DMS153 treated with DMSO at 0.1 percent for 48 hours (cell line): Measurements from ENCODE around the gene CTSA.

Source experiments
- DNase-seq: peaks from one replicate; lab custom pipeline; 2025; ENCODE audit not compliant: unreplicated experiment; lab: John Stamatoyannopoulos, UW

CTSA gene

DNA sequence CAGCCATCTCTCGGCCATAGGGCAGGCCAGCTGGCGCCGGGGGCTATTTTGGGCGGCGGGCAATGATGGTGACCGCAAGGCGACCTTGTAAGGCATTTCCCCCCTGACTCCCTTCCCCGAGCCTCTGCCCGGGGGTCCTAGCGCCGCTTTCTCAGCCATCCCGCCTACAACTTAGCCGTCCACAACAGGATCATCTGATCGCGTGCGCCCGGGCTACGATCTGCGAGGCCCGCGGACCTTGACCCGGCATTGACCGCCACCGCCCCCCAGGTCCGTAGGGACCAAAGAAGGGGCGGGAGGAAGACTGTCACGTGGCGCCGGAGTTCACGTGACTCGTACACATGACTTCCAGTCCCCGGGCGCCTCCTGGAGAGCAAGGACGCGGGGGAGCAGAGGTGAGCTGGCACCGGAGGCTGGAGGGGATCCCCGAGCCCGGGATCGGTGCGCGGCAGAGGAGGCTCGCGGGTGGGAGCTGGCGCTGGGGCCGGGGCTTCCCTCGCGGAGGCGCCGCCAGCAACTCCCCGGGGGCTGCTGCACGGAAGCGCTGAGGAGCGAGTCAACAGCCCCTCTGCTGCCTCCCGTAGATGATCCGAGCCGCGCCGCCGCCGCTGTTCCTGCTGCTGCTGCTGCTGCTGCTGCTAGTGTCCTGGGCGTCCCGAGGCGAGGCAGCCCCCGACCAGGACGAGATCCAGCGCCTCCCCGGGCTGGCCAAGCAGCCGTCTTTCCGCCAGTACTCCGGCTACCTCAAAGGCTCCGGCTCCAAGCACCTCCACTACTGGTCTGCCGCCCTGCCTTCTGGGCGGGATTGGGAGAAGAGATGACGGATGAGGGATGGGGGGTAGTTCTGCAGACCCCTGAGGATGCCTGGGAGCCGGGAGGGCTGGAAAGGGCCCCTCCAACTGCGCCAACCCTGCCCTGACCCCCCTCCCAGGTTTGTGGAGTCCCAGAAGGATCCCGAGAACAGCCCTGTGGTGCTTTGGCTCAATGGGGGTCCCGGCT lies at the start of gene CTSA, which contains the start of gene NEURL2:
TSS of gene CTSA (plus strand) at position 351 of the 999 bp plus-strand sequence. CDS start at position 585, 234 bp downstream.
TSS of gene NEURL2 (minus strand) at position 224 of the 999 bp plus-strand sequence. CDS start at position 7, 217 bp downstream.
- DNase-seq, result peak; percentile 72

DNA sequence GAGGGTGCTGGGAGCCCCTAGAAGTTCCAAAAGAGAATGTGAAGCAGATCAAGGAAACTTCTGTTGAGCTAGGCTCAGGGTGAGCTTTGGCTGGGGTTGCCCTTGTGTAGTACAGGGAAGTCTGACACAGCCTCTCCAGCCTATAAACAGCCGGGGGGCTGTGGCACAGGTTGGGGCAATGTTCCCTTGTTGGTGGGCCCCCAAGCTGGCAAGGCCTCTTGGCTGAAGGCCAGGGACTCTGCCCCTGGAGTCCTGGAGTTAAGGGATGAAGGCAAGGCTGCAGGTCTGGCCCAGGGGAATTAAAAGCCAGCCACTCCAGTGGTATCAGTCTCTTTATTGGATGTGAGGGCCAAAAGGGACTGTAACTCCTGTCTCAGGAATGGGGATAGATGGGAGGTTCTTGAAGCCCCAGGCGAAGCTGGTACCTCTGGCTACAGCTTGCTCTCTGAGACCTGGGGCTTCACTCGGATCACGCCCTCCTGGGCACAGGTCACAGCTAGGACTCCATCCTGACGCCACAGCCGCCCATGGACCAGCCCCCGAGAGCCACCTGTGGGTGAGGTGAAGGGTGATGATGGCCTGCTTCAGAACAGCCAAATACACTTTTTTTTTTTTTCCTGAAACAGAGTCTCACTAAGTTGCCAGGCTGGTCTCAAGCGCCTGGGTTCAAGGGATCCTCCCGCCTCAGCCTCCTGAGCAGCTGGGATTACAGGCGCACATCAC lies 49.6 kb upstream of the CTSA start:
- DNase-seq, result no peak

DNA sequence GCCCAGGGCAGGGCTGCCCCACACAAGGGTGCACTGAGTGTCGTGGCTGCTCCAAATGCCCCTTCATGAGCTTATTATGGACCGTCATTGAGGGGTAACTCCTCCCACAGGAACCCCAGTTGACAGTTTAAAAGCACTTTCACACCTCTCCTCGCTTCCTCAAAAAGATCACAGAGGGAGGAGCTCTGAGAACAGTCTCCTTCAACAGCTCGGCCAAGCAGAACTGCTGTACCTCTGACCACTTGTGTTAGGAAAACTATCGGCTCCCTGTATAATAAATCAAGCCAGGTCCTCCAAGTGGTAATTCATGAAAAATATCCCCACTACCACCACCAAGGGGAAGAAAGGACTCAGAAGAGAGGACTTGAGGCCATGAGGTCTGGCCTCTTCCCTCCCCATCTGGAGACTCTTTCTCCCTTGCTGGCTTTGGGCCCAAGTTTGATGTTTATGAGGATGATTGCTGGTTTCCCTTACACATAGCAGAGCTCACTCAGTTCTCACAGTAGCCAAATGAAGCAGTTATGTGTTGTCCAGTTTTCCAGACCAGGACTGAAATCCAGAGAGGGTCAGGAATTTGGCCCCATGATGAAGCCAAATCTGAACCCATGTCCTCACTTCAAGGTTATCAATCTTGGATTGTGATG lies 48.8 kb upstream of the CTSA start:
- DNase-seq, result no peak

DNA sequence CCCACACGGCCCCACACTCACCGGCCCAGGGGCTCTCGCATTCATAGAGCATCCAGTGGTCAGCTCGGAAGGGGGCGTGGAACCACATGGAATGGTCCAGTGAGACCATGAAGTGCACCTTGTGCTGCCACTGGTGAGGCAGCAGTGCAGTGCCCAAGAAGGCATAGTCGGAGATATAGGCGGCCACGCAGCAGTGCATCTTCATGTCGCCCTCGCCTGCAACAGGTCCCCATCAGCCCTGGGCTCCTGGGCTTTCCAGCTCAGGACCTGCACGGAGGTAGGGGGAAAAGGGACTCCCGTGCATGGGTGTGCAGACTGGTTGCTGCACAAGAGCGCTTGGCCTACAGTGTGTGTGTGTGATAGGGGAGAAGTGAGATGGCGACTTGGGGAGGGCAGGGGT lies 47.6 kb upstream of the CTSA start:
- no peak for DNase-seq

DNA sequence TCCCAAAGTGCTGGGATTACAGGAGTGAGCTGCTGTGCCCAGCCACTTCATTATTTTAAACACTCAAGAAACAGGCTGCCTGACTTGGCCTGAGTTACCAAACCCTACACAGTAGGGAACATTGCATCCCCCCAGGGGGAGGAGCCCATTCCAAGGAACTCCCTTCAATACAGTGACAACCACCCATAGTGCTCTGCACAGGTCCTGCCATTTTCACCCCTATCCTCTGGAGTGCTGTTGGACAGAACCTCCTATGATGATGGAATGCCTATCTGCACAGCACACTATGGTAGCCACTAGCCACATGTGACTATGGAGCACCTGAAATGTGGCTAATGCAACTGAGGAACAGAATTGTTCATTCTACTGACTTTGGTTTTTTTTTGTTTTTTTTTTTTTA lies 45.7 kb upstream of the CTSA start:
- no peak for DNase-seq

DNA sequence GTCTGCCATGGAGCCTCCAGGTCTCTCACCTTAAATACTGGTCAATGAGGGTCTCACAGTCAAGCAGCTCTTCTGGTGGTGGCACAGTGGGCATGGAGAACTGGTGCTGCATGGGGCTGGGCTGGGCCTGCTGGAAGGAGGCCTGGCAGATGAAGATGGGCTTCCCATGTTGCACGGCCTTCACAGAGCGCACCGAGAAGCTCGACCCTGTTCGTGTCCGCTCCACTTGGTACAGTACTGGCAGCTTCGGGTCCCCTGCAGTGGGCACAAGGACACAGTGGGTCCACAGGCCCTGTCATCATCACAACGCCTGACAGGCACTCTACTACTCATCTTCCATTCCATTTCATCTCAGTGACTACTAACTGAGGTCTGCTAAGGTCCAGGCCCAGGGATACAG lies 42.7 kb upstream of the CTSA start:
- no peak for DNase-seq

DNA sequence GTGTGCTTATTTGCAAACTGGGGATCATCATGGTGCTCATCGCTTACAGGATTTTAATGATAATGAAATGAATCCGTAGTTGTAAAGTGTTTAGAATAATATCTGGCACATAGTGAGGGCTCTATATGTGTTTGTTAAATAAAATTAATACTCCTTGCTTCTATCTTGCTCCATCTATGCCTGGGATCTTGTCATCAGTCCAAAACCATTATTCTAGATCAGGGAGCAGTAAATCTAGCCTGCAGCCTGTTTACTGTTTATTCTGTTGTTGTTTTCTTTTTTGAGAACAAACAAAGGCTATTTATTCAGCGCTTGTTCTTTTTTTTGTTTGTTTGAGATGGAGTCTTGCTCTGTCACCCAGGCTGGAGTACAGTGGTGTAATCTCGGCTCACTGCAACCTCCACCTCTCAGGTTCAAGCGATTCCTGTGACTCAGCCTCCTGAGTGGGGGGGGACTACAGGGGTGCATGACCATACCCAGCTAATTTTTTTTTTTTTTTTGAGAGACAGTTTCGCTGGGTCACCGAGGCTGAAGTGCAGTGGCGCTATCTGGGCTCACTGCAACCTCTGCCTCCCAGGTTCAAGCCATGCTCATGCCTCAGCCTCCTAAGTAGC lies 42.1 kb upstream of the CTSA start:
- DNase-seq, result no peak

DNA sequence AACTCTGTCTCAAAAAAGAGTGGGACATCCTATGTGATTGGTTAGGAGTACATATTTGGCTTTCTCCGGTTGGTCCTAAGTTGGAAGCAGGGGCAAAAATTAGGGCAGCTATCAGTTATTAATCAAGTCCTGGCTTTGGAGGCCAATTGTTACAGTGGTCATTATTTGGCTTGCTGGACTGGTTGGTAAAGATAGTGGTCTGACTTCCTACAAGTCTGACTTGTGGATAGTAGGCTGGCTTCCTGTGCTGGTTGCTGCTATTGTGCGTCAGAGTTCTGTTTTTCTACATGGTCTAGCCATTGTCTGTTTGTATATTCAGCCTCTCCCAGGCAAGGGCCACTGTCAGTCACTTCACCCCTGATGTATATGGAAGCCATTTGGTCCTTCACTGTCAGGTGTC lies 40.9 kb upstream of the CTSA start:
- no peak for DNase-seq

DNA sequence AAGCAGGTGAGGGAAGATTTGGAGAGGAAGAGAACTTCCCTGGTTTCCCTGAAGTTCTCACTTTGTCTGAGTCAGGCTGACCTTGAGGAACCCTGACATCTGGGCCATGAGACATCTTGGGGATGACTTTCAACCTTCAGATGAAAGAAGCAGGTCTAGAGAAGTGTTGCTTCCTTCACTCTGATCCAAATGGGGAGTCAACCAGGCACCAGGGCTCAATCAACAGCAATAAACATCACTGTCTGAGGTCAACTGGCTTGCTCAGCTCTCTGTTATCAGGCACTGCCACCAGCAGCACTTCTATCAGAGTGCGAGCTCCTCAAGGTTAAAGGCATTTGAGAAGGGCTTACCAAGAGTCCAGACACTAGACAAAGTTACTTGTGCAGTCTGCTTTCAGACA lies 40.2 kb upstream of the CTSA start:
- DNase-seq, result no peak

DNA sequence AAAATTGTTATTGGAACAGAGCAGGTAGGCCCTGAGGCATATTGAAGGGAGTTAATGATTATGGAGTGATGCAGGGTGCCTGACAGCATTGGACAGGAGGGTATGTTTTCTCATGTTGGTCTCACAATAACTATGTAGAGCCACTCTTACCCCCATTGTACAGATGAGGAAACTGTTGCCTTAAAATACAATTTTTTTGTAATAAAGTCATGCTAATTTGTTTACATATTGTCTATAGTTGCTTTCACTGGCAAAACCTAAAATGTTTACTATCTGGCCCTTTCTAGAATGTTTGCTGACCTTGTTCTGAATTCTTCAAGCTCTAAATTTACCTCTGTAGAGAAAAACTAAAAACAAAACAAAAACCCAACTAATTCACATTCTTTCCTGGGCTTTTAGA lies 39.6 kb upstream of the CTSA start:
- DNase-seq, result no peak

DNA sequence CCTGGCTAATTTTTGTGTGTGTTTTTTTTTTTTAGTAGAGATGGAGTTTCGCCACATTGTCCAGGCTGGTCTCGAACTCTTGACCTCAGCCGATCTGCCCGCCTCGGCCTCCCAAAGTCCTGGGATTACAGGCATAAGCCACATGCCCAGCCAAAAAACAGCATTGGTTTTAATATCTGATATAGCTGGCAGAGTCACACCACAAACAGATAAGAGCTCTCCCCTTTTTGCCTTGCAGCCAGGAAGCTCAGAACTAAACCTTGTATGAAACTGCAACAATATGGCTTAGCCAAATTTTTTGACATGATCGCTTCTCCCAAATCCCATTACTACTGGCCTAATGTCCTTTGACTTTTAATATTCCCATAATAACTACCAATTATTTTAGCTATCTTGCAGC lies 38.8 kb upstream of the CTSA start:
- DNase-seq, result no peak

DNA sequence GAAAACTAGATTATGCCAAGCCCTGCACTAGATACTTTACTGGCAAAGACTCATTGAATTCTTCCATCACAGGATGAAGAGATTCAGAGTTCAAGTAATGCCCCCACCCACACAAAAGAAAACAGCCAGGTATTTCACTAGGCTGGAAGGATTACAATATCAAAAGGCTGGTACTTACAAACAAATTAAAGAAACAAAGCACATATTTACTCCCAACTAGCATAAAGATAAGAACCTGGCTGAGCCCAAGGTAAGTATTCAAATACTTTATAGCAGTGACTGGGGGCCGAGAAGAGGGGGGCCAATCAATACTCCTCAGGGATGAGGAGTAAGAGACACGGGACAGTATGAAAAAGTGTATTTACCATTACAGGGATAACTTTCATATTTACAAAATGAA lies 37.7 kb upstream of the CTSA start:
- no peak for DNase-seq

DNA sequence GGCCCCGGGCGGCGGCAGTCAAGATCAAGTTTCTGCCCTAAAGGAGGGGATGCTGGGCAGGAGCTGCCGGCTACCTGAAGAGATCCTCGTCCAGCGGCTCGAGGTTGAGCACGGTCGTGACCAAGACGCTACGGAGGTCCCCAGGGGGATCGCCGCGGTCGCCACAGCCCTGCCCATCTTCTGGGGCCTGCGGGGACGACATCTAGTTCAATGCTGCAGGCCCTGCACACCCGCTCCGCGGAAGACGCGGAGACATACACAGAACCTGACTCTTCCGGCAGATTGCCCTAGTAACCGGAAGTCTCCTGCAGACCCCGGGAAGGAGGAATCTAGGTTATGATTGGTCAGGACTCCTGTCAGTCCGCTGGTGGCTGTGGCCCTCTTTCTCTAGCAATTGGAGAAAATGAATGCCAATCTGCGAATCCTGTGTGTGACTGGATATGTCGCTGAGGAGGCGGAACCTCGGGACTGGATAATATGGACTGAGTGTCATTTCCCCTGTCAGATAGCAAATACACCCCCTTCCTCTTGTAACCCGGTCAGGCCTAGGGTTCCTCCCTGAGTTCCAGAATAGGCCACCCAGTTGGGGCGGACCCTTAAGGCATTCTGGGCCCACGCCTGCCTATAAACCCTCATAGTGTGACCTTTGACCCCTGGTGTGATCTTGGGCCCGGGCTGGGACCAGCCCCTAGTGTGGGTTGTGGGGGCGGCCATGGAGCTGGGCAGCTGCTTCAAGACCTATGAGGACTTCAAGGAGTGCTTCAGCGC lies 33.8 kb upstream of the CTSA start, which contains the start of the genes ACOT8 and ZSWIM3:
TSS of gene ACOT8 (minus strand) at position 279 of the 768 bp plus-strand sequence. CDS start at position 202, 77 bp downstream.
TSS of gene ZSWIM3 (plus strand) at position 501 of the 768 bp plus-strand sequence. CDS start at position 713, 212 bp downstream.
- DNase-seq, result peak; percentile 98

DNA sequence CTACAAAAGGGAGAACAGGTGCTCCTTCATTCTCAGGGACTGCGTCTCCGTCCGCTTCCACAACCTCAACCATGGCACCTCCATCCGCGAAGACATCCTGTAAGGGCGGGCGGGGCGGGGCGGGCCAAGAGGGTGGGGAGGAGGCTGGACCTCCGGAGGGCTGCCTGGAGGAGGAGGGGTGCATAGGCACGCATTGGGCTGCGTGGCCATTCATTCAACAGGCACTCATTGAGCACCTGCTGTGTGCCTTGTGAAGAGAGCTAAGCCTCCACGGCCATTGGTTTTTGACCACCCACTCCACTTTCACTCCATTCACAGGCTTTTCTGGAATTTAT lies 33.3 kb upstream of the CTSA start:
- DNase-seq, result no peak

DNA sequence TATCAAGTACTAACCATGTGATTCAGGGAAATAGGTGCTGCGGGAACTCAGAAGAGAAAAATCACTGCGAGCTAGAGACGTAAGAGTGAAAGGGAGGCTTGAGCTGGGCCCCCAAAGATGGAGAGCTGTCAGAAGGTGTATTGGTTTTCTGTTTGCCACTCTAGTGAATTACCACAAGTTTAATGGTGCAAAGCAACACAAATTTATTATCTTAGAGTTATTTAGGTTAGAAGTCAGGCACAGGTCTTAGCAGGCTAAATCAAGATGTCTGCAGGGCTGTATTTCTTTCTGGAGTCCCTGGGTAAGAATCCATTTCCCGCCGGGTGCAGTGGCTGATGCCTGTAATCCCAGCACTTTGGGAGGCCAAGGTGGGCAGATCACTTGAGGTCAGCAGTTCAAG lies 31.2 kb upstream of the CTSA start:
- DNase-seq, result no peak

DNA sequence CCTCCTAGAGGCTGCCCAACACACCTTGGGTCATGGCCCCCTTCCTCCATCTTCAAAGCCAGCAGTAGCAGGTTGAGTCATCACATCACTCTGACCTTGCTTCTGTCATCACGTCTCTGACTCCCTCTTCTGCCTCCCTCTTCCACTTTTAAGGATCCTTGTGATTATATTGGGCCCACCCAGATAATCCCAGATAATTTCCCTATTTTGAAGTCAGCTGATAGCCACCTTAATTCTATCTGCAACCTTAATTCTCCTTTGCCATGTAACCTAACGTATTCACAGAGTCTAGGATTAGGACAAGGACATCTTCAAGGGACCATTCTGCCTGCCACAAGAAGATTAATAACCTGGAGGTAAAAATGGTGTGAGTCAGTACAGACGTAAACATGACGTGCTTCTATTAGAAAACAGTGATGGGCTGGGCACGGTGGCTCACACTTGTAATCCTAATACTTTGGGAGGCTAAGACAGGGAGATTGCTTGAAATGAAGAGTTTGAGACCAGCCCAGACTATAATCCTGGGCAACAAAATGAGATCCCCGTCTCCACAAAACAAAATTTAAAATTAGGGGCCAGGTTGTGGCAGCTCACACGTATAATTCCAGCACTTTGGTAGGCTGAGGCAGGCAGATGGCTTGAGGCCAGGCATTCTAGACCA lies 30.4 kb upstream of the CTSA start:
- no peak for DNase-seq

DNA sequence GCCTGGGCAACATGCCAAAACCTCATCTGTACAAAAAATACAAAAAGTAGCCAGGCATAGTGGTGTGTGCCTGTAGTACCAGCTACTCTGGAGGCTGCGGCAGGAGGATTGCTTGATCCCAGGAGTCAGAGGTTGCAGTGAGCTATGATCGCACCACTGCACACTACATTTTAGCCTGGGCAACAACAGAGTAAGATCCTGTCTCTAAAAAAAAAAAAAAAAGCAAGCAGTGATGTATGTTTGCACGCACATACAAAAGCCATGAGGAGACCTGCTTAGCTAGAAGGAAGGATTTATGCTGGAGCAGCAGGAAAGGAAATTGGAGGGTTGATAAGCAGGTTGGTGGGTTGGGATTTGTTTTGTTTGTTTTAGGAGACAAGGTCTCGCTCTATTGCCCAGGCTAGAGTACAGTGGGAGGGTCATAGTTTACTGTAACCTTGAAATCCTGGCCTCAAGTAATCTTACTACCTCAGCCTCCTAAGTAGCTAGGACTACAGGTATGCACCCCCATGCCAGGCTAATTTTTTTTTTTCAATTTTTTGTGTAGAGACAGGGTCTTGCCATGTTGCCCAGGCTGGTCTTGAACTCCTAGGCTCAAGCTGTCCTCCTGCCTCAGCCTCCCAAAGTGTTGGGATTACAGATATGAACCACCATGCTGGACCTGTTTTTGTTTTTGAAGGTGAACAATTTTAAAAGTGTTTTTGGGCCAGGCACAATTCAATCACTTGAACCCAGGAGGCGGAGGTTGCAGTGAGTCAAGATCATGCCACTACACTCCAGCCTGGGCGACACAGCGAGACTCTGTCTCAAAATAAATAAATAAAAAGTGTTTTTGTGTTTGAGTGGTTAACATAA lies 29.7 kb upstream of the CTSA start:
- DNase-seq, result peak; percentile 15

DNA sequence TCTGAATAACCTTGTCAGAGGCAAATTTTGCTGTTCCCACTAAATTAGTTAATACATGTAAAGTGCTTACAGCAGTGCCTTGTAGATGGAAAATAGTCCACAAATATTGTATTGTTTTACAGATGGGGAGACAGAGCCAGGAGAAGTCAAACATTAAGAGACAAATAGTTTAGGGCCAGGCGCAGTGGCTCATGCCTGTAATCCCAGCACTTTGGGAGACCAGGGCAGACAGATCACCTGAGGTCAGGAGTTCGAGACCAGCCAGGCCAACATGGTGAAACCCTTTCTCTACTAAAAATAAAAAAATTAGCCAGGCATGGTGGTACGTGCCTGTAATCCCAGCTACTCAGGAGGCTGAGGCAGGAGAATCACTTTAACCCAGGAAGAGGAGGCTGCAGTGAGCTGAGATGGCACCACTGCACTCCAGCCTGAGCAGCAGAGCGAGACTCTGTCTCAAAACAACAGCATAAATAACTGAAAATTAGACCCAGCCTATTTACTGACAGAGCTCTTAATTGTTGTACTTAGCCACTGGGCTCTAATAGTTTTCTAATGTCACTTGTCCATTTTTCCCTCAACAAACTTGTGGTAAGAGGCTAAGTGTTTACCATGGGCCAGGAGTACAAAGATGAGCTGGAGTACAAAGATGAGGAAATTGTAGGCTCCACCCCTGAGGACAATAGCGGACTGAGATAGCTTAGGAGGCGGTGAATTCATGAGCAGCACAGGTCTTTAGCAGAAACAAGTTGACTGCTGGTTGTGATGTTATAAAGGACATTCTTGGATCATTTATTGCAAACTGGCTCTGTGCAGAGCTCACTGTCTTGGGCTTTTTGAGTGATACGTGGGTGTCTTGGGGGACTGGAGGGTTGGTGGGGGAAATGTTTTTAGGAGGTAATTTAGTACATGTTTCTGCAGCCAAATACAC lies 27.3 kb upstream of the CTSA start:
- DNase-seq, result peak; percentile 14
